K562 (cell line): ENCODE data around the gene CTRL.

ENCODE experiments used
- EP300 ChIP-seq: IDR thresholded peaks from 2 replicates; pipeline ENCODE4 v1.6.1; 2012; ENCODE audit warnings: low read length, improper control_type of control experiment
- EZH2 ChIP-seq: IDR thresholded peaks from 2 replicates; pipeline ENCODE4 v1.6.1; 2012; ENCODE audit warnings: low read depth, mild to moderate bottlenecking, inconsistent platforms, low read length, borderline replicate concordance
- HNRNPUL1 ChIP-seq: fragments of 200-400 bp; formaldehyde crosslinking; IDR thresholded peaks from 2 replicates; pipeline ENCODE4 v1.6.1; 2017; ENCODE audit warnings: low read length
- POLR2A ChIP-seq: fragments of 450-650 bp; conservative IDR thresholded peaks from 2 replicates; pipeline ENCODE4 v1.6.1; 2016
- RBFOX2 ChIP-seq: fragments of 200-400 bp; formaldehyde crosslinking; IDR thresholded peaks from 2 replicates; pipeline ENCODE4 v1.6.1; 2017; ENCODE audit warnings: low read depth, mild to moderate bottlenecking, low read length, moderate library complexity
- TEAD4 ChIP-seq, 2 experiments: sonication (generic) in 1 of 2; formaldehyde crosslinking in 1 of 2; IDR thresholded peaks; 2 replicates each; pipeline versions ENCODE4 v1.6.1 to v1.8.0; 2012 to 2022; ENCODE audit warnings: borderline replicate concordance in 1 of 2, inconsistent platforms in 1 of 2, low read length in 1 of 2, mild to moderate bottlenecking in 1 of 2, missing genetic modification reagents in 1 of 2
- TF ChIP-seq, protein P1 (sequence below), 2 experiments: fragments of 250-450 bp in 1 of 2; fragments of 450-650 bp in 1 of 2; sonication (Bioruptor Pico) in 1 of 2; IDR thresholded peaks; 2 replicates each; pipeline versions ENCODE4 v1.6.1 to v1.8.0; 2016 to 2021; ENCODE audit warnings: mild to moderate bottlenecking in 2 of 2, moderate library complexity in 2 of 2, missing compliant biosample characterization in 1 of 2, missing genetic modification characterization in 1 of 2

DNA sequence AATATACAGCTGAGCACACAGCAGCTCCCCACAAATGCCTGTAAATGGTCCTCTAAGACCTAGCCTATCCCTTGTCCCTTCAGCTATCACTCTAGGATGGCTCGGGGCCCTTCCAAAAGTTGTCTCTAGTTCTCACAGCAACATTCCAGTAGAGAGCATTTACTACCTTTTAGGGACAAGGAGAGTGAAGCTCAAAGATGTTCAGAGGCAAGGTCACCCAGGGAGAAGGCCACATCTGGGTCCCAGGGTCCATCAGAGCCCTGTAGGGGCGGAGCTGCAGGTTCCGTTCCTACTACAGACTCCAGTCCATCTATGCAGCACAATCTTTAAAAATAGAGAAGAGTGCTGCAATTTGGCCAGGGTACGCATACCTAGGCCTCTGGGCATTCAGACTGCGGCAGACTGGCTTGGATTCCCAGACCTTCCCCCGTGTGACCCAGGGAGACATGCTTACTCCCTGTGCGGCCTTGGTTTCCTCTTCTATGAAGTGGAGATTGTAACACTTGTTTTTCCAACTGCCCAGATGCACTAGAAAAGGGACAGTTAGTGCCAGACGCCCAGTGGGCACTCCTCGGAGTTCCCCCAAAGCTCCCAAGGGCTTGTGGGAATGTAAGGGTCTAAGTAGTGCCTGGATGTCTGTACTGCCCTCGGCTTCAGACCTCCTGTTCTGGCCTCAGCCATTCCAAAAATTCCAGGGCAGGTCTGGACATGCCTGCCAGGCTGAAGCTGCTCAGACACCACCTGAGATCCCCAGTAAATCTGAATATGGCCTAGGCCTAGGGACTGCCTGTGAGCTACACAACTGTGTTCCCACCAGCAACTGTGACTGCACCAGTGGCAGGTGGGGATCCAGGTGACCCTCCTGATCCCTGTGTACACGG, 34.2 kb upstream of the CTRL start:
- TF ChIP-seq EZH2 (no peak), TEAD4 (IDR thresholded peaks at IDR 0.05; ENCODE audit: low read length) (no peak), TEAD4 (CRISPR knock-in tag; IDR thresholded peaks at IDR 0.05; ENCODE audit: borderline replicate concordance) (no peak), EP300 (no peak), RBFOX2 (no peak), HNRNPUL1 (no peak), POLR2A (no peak)
- TF ChIP-seq, protein P1, sequence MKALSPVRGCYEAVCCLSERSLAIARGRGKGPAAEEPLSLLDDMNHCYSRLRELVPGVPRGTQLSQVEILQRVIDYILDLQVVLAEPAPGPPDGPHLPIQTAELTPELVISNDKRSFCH (CRISPR knock-in tag; IDR thresholded peaks at IDR 0.05) = no peak
- TF ChIP-seq, protein P1 (tag; IDR thresholded peaks at IDR 0.05) = no peak
